GM19043 (cell line): Measurements from ENCODE around the gene POLE3.
"Not testable (repeated sequence)": the region's sequence is repeated elsewhere in the genome, so short reads cannot be mapped to it uniquely, and the experiment has no call there.

Source experiments
- ATAC-seq: cut with Tn5 transposase; IDR thresholded peaks from one replicate; pipeline ENCODE4 v1.9.1; 2021; ENCODE audit warnings: low read depth; ENCODE audit not compliant: unreplicated experiment

Gene POLE3

DNA sequence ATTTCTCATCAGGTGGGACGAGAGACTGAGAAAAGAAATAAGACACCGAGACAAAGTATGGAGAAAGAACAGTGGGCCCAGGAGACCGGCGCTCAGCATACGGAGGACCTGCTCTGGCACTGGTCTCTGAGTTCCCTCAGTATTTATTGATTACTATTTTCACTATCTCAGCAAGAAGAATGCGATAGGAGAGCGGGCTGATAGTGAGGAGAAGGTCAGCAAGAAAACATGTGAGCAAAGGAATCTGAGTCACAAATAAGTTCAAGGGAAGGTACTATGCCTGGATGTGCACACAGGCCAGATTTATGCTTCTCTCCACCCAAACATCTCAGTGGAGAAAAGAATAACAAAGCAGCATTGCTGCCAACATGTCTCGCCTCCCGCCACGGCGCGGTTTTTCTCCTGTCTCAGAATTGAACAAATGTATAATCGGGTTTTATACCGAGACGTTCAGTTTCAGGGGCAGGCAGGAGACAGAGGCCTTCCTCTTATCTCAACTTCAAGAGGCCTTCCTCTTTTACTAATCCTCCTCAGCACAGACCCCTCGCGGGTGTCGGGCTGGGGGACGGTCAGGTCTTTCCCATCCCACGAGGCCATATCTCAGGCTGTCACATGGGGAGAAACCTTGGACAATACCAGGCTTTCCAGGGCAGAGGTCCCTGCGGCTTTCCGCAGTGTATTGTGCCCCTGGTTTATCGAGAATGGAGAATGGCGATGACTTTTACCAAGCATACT lies 31.2 kb downstream of the POLE3 start:
- ATAC-seq = not testable (repeated sequence)

- peak; percentile 68 for ATAC-seq
Measured at GRCh38 chr9:113376634-113377567, 33.6 kb downstream of the POLE3 start, which contains the start of gene HDHD3. Gene HDHD3 (minus strand): TSS chr9:113376986. CDS start chr9:113374354, 2,632 bp downstream.

- no peak for ATAC-seq
Measured at GRCh38 chr9:113375057-113376023, 35.1 kb downstream of the POLE3 start.

DNA sequence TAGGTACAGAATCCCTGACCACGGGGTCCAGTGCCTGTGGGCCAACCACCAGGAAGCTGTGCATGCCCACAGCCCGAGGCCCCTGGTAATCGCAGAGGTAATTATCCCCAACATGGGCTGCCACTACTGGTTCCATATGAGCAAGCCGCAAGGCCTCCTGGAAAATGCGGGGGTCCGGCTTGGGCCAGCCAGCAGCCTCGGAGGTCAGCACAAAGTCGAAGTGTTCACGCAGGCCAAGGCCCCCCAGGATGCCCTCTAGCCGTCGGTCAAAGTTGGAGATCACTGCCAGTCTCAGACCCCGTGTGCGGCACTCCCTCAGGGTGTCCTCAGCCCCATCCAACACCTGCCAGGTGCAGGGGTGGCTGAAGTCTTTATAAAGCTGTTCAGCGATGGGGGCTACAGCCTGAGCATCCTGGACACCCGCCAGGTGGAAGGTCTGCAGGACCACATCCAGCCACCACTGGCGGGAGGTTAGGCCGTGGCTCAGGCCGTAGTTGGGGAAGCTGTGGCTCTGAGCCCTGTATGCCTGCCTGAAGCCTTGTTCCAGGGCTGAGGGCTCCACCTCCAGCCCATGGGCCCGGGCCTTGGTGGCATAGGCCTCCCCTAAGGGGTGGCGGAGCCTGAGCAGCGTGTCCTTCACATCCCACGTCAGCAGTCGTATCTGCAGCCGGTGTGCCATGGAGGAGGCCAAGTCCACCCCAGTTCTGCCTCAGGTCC lies 36.6 kb downstream of the POLE3 start:
- no peak for ATAC-seq

- ATAC-seq = no peak
Measured at GRCh38 chr9:113373256-113373655, 37.2 kb downstream of the POLE3 start.

DNA sequence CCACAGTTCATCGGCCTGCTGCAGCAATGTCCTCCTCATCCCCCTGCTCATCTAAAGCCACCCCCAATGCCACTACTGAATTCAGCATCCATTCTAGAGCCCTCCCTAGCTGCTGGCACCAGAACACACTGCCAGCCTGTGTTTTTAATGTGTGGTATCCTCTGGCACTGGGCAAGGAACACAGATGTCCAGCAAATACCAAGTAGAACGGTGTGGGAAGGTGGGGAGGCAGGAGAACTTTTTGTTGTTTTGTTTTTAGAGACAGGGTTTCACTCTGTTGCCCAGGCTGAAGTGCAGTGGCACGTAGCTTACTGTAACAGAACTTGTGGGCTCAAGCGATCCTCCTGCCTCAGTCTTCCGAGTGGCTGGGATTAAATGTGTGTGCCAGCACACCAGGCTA lies 38.4 kb downstream of the POLE3 start:
- ATAC-seq = no peak

DNA sequence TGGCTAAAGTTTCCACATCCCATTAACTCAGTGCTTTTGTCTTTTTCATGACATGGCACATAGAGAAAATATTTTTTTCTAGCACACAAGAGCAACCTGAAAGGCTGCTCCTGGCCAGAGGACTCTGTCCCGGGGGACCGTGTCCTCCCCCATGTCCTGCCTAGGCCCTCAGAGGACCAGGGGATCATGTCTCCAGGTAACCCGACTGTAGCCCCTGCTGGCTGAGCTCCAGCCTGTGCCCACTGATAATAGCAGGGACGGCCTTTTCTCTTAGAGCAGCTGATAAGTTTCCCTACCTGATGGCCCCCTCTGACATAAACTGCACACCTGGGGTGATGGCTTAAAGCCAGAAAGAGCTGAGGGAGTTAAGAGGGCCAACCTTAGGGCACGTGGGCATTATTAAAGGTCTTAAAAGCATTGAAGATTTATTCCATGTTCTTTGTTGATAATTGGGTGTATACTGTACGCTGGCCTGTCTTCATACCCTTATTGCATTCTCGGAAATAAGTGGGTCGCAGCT lies 39.6 kb downstream of the POLE3 start:
- no peak for ATAC-seq

DNA sequence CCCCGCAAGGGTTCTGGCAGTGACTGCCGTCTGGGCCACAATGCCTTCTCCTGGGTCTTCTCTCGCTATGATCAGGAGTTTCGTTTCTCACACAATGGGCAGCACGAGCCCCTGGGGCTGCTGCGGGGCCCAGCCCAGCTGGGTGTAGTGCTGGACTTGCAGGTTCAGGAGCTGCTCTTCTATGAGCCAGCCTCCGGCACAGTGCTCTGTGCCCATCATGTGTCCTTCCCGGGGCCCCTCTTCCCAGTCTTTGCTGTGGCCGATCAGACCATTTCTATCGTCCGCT lies 40.7 kb downstream of the POLE3 start:
- no peak for ATAC-seq

DNA sequence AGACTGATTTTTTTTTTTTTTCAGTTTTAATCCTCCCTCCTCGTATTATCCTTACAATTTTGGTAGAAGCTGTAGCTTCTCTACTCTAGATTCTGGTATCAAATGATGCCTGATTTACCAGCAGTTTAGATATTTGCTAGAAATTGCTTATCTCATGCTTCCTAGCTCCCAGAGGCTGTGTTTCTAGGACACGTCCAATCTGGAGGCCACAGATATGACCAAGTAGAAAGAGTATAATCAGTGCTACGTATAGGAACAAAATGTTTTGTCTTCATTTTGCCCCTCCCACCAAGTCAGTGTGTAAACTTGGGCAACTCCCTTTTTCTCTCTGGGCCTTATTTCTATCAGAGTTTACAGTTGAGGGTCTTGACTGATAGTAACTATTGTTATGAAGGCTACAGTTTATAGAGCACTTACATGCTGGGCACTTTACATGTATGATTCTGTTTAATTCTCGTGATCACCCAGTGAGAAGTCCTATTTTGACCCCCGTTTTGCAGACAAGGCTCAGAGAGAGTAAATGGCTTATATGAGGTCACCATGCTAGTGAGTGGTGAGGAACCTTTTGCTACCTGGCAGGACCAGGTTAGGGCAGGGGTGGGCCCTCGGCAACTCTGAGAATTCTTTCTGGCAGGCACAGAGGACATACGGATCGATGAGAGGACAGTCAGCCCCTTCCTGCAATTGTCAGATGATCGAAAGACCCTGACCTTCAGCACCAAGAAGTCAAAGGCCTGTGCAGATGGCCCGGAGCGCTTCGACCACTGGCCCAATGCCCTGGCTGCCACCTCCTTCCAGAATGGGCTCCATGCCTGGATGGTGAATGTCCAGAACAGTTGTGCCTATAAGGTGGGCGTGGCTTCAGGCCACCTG lies 41.3 kb downstream of the POLE3 start:
- ATAC-seq = no peak

DNA sequence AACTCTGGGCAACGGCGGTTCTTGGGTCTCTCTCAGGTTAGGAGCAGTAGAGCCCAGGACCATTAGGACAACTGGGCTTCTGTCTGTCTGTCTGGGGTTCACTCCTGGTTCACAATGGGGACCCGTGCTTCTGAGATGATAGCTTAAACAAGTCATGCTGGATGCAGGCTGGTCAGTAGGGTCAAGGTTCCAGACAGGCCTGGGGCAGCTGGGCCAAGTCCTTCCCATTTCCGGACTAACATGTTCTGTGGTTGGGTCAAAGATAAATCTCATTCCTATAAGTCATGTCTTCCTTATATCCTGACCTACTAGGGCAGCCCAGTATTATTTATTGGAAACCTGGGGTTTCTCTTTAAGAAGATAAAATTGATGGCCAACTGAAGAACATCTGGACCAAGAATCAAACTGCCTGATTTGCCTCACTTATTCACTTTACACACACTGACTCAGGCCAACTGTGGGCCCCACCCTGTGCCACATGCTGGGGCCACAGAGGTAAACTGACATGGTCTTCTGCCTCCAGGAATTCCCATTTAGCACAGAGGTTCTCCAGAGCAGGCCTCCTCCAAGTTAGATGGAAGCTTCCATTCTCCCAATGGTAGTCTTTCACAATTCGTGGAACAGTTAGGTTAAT lies 42.0 kb downstream of the POLE3 start:
- ATAC-seq = no peak

- ATAC-seq = not testable (repeated sequence)
Measured at GRCh38 chr9:113365652-113366051, 44.8 kb downstream of the POLE3 start.

DNA sequence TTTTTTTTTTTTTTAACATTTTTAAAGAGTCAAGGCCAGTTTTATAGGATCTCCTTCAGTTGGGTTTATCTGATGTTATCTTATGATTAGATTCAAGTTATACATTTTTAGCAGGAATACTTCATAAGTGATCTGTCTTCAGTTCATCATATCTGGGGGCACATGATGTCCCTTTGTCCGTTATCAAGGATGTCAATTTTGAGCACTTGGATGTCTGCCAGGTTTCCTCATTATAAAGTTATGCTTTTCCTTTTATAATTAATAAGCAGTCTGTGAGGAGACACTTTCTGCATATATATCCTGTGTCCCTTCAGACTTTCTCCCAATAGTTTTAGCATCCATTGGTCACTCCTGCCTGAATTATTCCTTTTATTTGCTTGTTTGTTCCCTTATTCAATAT lies 45.5 kb downstream of the POLE3 start:
- no peak for ATAC-seq

DNA sequence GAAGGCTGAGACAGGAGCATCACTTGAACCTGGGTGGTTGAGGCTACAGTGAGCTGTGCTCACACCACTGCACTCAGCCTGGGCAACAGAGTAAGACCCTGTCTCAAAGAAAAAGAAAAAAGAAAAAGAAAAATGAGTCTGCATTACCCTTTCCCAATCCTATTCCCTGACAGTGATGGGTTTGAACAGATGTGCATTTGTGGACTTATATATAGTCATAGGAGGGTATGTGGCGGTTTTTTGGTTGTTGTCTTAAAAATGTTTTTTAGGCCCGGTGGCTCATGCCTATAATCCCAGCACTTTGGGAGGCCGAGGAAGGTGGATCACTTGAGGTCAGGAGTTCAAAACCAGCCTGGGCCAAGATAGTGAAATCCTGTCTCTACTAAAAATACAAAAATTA lies 47.1 kb downstream of the POLE3 start:
- ATAC-seq = no peak

DNA sequence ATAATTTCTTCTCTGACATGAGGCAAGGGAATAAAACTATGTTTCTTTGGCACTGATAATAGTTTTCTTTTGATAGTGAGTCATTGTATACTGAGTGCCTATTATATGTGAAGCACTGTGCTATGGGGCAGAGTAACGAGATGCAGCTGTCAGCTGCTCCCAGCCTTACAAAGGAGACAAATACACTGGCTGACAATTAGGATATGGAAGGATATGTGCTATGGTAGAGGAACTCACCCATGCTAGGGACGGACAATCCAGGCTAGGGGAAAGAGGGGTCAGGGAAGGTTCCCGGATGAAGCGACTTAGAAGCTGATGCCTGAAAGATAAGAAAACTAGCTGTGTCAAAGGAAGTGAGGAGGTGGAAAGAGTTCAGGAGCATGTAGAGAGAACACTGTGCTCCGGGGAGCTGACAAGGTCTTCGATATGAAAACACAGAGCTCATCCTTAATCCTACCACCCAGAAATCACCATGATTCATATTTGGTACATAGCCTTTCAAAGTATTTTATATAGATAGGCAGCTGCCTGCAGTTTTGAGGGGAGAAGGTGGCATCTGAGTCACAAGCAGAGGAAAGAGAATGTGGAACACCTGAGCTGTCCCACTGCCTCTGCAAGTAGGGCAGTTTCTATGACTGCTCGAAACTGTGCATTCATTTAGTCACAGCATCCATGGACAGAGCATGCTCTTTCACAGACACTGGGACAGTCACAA lies 49.0 kb downstream of the POLE3 start:
- ATAC-seq = no peak

- no peak for ATAC-seq
Measured at GRCh38 chr9:113360242-113360842, 50.1 kb downstream of the POLE3 start.

DNA sequence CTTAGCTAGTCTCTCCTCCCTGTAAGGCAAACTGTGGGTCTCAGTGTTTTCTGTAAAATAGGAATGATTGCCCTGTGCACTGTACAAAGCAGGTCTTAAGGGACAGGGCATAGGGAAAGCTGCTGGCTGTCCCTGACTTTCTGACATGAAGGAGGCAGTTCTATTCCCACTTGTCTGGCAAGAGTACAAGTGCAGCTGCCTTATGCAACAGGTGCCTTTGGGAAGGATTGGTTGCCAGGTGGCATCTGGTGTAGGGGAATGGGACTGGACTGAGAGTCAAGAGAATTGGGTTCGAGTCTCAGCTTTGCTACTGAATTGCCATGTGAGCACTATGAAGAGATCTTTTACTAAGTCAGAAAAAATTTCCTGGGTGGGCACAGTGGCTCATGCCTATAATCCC lies 51.1 kb downstream of the POLE3 start:
- ATAC-seq = no peak
